GF-D8 (cell line): ENCODE measurements around the gene ZSWIM4.

Experiments used
- DNase-seq: peaks from one replicate; lab custom pipeline; 2025; lab: John Stamatoyannopoulos, UW

The ZSWIM4 gene

GRCh38 chr19:13873834-13874515 lies 78.7 kb downstream of the ZSWIM4 start:
- no peak for DNase-seq

GRCh38 chr19:13875824-13876223 lies 80.6 kb downstream of the ZSWIM4 start:
- no peak for DNase-seq

- DNase-seq: no peak
These were observed 81.6 kb downstream of the ZSWIM4 start, which contains the start of gene NANOS3 for GRCh38 chr19:13876834-13877233. NANOS3 (plus strand) TSS chr19:13877134; CDS start chr19:13877249, 115 bp downstream.

- DNase-seq: no peak
These were observed 82.1 kb downstream of the ZSWIM4 start for GRCh38 chr19:13877303-13877702.

GRCh38 chr19:13880059-13881043 lies 85.1 kb downstream of the ZSWIM4 start:
- DNase-seq: peak; percentile 75

- peak; percentile 31 for DNase-seq
These were observed 86.0 kb downstream of the ZSWIM4 start for GRCh38 chr19:13881251-13881691.
